SK-N-SH (cell line): ENCODE results near the gene CATSPERE. TPM values are rescaled to one million over a fixed set of nuclear protein-coding genes. Genes with fewer than 3 reads are reported as not detected.
"Not testable (repeated sequence)": the region's sequence is repeated elsewhere in the genome, so short reads cannot be mapped to it uniquely, and the experiment has no call there.

Experiments
- CTCF ChIA-PET: fragments of 300-600, 350-600 bp; formaldehyde crosslinking; extraction: SDS; loops from one replicate; lab custom pipeline; 2021; lab: Yijun Ruan, JAX
- POLR2A ChIA-PET: fragments of 350-600 bp; sonication (Branson Sonifier 250); formaldehyde crosslinking; extraction: SDS; loops from one replicate; lab custom pipeline; 2020; ENCODE audit warnings: antibody characterized with exemption, inconsistent platforms; lab: Yijun Ruan, JAX
- DNase-seq: peaks from one replicate; pipeline ENCODE4 v3.0.0; 2012
- H2AFZ ChIP-seq: fragments of 200-600 bp; sonication (generic); 2 replicates; pipeline ENCODE4 v1.8.1; 2016; ENCODE audit warnings: antibody characterized with exemption, mild to moderate bottlenecking, low read depth
- H3F3A ChIP-seq: fragments of 200-600 bp; sonication (generic); replicated peaks from 2 replicates; pipeline ENCODE3; 2016; ENCODE audit warnings: antibody characterized with exemption, mild to moderate bottlenecking; ENCODE audit not compliant: insufficient read depth
- H3K27ac ChIP-seq, 2 experiments: fragments of 200-500 bp in 1 of 2; fragments of 200-600 bp in 1 of 2; sonication (Bioruptor generic) in 1 of 2; sonication (generic), shearing (Covaris generic) in 1 of 2; 2 replicates each; pipeline versions ENCODE4 v1.5.1 to v1.6.1; 2014 to 2016; ENCODE audit warnings: low read depth in 2 of 2, inconsistent platforms in 1 of 2, low read length in 1 of 2, mild to moderate bottlenecking in 1 of 2, mixed read lengths in 1 of 2
- H3K27me3 ChIP-seq: fragments of 200-600 bp; sonication (generic), shearing (Covaris generic); 2 replicates; pipeline ENCODE4 v1.6.1; 2016; ENCODE audit warnings: mixed run types; ENCODE audit not compliant: insufficient read depth
- H3K36me3 ChIP-seq, 2 experiments: fragments of 200-500 bp in 1 of 2; fragments of 200-600 bp in 1 of 2; sonication (Bioruptor generic) in 1 of 2; sonication (generic) in 1 of 2; replicated peaks in 1 of 2; 2 replicates each; pipeline versions ENCODE3 to v1.5.1; 2014 to 2016; ENCODE audit warnings: low read length in 1 of 2, mild to moderate bottlenecking in 1 of 2; ENCODE audit not compliant: insufficient read depth in 2 of 2, control insufficient read depth in 1 of 2
- H3K4me1 ChIP-seq, 2 experiments: fragments of 200-500 bp in 1 of 2; fragments of 200-600 bp in 1 of 2; sonication (Bioruptor generic) in 1 of 2; sonication (generic), shearing (Covaris generic) in 1 of 2; 2 replicates each; pipeline versions ENCODE4 v1.5.1 to v1.6.1; 2014 to 2016; ENCODE audit warnings: low read depth in 1 of 2, low read length in 1 of 2, mixed run types in 1 of 2; ENCODE audit not compliant: insufficient read depth in 2 of 2, control insufficient read depth in 1 of 2
- H3K4me2 ChIP-seq: fragments of 200-600 bp; sonication (generic), shearing (Covaris generic); 2 replicates; pipeline ENCODE4 v1.6.1; 2017; ENCODE audit warnings: mixed run types
- H3K4me3 ChIP-seq, 2 experiments: fragments of 200-500 bp in 1 of 2; fragments of 200-600 bp in 1 of 2; sonication (Bioruptor generic) in 1 of 2; sonication (generic), shearing (Covaris generic) in 1 of 2; 2 replicates each; pipeline versions ENCODE4 v1.5.1 to v1.8.1; 2014 to 2016; ENCODE audit warnings: low read depth in 2 of 2, inconsistent platforms in 1 of 2, low read length in 1 of 2, mild to moderate bottlenecking in 1 of 2, mixed read lengths in 1 of 2, moderate library complexity in 1 of 2
- H3K79me2 ChIP-seq: fragments of 200-600 bp; sonication (generic); 2 replicates; pipeline ENCODE4 v1.8.1; 2017; ENCODE audit warnings: mild to moderate bottlenecking; ENCODE audit not compliant: insufficient read depth
- H3K9ac ChIP-seq: fragments of 200-600 bp; sonication (generic); 2 replicates; pipeline ENCODE4 v1.6.1; 2017; ENCODE audit warnings: mixed run types
- H3K9me2 ChIP-seq: fragments of 200-600 bp; sonication (generic); 2 replicates; pipeline ENCODE4 v1.6.1; 2017; ENCODE audit warnings: mixed run types
- H3K9me3 ChIP-seq: fragments of 200-600 bp; sonication (generic); 2 replicates; pipeline ENCODE4 v1.6.1; 2017; ENCODE audit warnings: mixed run types, mild to moderate bottlenecking, moderate library complexity
- H4K20me1 ChIP-seq: fragments of 200-600 bp; sonication (generic); 2 replicates; pipeline ENCODE4 v1.6.1; 2017; ENCODE audit warnings: mild to moderate bottlenecking, mixed run types; ENCODE audit not compliant: insufficient read depth
- ELF1 ChIP-seq: IDR thresholded peaks from 2 replicates; pipeline ENCODE4 v1.4.0; 2012
- GATA2 ChIP-seq: sonication (generic); formaldehyde crosslinking; IDR thresholded peaks from 2 replicates; pipeline ENCODE4 v1.5.0; 2020; ENCODE audit warnings: mild to moderate bottlenecking, missing genetic modification reagents
- POLR2AphosphoS5 ChIP-seq: IDR thresholded peaks from 2 replicates; pipeline ENCODE4 v1.6.1; 2012; ENCODE audit warnings: low read depth, low read length
- SMC3 ChIP-seq: IDR thresholded peaks from 2 replicates; pipeline ENCODE4 v1.6.1; 2012; ENCODE audit warnings: low read depth, low read length, improper control_type of control experiment
- TAF1 ChIP-seq: IDR thresholded peaks from 2 replicates; pipeline ENCODE4 v1.6.1; 2012; ENCODE audit warnings: low read depth, mild to moderate bottlenecking, low read length, moderate library complexity, borderline replicate concordance
- TCF12 ChIP-seq: IDR thresholded peaks from 2 replicates; pipeline ENCODE4 v1.4.0; 2012
- TEAD4 ChIP-seq: IDR thresholded peaks from 2 replicates; pipeline ENCODE4 v1.4.0; 2012; ENCODE audit warnings: mild to moderate bottlenecking, borderline replicate concordance; ENCODE audit not compliant: insufficient read depth
- WGBS: methylation state at CpG from one replicate; pipeline ENCODE4 v1.1.6; 2017; ENCODE audit warnings: low lambda C conversion rate; 5-methylcytosine and 5-hydroxymethylcytosine counted together
- polyA plus RNA-seq, 3 experiments: library from polyadenylated mRNA; depleted of rRNA; stranded (reverse); fragments of >200 nt; gene quantifications; 2 replicates each; pipeline ENCODE4 v1.2.3, GENCODE V29; 2012
- TF ChIP-seq, protein P1 (sequence below): IDR thresholded peaks from 2 replicates; pipeline ENCODE4 v1.4.0; 2012; ENCODE audit warnings: low read depth, borderline replicate concordance
- TF ChIP-seq, protein P2 (sequence below): fragments of 150-350 bp; IDR thresholded peaks from 2 replicates; pipeline ENCODE4 v1.6.1; 2016; ENCODE audit warnings: mild to moderate bottlenecking, low read depth, low read length
- TF ChIP-seq, protein P3 (sequence below): IDR thresholded peaks from 2 replicates; pipeline ENCODE4; 2012
- TF ChIP-seq, protein P4 (sequence below): IDR thresholded peaks from 2 replicates; pipeline ENCODE4 v1.6.1; 2012; ENCODE audit warnings: mild to moderate bottlenecking, low read depth, low read length, moderate library complexity
- TF ChIP-seq, protein P5 (sequence below): IDR thresholded peaks from 2 replicates; pipeline ENCODE4 v1.4.0; 2012; ENCODE audit warnings: low read depth, borderline replicate concordance

The CATSPERE gene
- polyA plus RNA-seq, 1 of the 3 experiments (the other 2 are of a cell fraction) = 0.30 TPM

DNA sequence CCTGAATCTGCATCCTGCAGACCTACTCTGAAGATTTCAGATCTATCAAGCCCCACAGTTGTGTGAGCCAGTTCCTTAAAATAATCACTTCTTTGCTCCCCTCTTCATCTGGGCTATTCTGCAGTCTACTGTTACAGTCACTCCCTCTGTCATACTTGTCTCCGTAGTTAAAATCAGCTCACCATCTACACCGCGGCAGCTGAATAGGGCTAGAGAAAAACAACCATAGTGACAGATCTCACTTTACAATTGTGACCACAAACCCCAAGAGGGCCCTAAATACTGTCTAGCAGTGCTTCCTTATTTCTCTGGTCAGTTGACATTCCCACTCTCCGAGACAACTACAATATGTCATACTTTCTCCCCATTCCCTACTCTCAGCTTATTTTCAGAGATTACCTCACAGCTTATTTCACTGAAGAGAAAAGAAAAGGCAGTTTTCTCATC lies 204.7 kb downstream of the CATSPERE start:
- H3K36me3 ChIP-seq = peaks cover 4 to 9% of the 10 kb centered on the region in 2 experiments
- H3K27ac ChIP-seq = no peak overlapping the region
- no peak overlapping the region for H3K9ac ChIP-seq
- H3K9me2 ChIP-seq = no peaks in the 10 kb centered on the region
- no peaks in the 10 kb centered on the region for H3K27me3 ChIP-seq
- no peak overlapping the region for H3K4me2 ChIP-seq
- H3F3A ChIP-seq = no peaks in the 10 kb centered on the region
- no peak for DNase-seq
- ChIA-PET CTCF (interaction anchor here (1.2 kb wide), 1 partner anchor 131 kb away, joined by 4 read pairs; no protein-coding TSS in a partner anchor), POLR2A (no interaction called here)
- peaks cover 96% of the 10 kb centered on the region for H3K79me2 ChIP-seq
- peaks cover 4% of the 10 kb centered on the region; the same call in 1 of the 2 replicates for H4K20me1 ChIP-seq
- no peak overlapping the region for H3K4me3 ChIP-seq
- H3K9me3 ChIP-seq = no peaks in the 10 kb centered on the region
- TF ChIP-seq GATA2 (CRISPR knock-in tag) (no peak), TEAD4 (no peak), TCF12 (no peak)
- TF ChIP-seq, protein P1, sequence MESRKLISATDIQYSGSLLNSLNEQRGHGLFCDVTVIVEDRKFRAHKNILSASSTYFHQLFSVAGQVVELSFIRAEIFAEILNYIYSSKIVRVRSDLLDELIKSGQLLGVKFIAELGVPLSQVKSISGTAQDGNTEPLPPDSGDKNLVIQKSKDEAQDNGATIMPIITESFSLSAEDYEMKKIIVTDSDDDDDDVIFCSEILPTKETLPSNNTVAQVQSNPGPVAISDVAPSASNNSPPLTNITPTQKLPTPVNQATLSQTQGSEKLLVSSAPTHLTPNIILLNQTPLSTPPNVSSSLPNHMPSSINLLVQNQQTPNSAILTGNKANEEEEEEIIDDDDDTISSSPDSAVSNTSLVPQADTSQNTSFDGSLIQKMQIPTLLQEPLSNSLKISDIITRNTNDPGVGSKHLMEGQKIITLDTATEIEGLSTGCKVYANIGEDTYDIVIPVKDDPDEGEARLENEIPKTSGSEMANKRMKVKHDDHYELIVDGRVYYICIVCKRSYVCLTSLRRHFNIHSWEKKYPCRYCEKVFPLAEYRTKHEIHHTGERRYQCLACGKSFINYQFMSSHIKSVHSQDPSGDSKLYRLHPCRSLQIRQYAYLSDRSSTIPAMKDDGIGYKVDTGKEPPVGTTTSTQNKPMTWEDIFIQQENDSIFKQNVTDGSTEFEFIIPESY = no peak
- 94% methylated on average over 4 of the region's 4 CpGs for WGBS
- H2AFZ ChIP-seq = no peak overlapping the region
- H3K4me1 ChIP-seq = no peaks in the 10 kb centered on the region; a peak in 1 of 4 replicates

DNA sequence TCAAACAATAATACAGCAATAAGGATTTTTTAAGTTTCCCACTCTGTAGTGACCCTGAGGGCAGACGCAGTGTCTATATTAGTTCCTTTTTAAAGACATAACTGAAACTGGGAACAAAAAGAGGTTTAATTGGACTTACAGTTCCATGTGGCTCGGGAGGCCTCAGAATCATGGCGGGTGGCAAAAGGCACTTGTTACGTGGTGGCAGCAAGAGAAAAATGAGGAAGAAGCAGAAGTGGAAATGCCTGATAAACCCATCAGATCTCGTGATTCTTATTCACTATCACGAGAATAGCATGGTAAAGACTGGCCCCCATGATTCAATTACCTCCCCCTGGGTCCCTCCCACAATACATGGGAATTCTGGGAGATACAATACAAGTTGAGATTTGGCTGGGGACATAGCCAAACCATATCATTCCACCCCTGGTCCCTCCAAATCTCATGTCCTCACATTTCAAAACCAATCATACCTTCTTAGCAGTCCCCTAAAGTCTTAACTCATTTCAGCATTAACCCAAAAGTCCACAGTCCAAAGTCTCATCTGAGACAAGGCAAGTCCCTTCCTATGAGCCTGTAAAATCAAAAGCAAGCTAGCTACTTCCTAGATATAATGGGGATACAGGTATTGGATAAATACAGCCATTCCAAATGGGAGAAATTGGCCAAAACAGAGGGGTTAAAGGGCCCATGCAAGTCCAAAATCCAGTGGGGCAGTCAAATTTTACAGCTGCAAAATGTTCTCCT lies 205.8 kb downstream of the CATSPERE start:
- H3K4me3 ChIP-seq, H3K27ac ChIP-seq, H3K9me2 ChIP-seq, H3F3A ChIP-seq, H3K36me3 ChIP-seq, H3K9me3 ChIP-seq, DNase-seq, H3K27me3 ChIP-seq, H3K4me1 ChIP-seq, POLR2A ChIA-PET, H3K4me2 ChIP-seq, H2AFZ ChIP-seq, H3K9ac ChIP-seq, H4K20me1 ChIP-seq: not testable (repeated sequence)
- WGBS = 97% methylated on average over 6 of the region's 6 CpGs
- H3K79me2 ChIP-seq = peaks cover 95% of the 10 kb centered on the region
- CTCF ChIA-PET = interaction anchor here (0.9 to 1.2 kb wide), 2 partner anchors 130 kb away, joined by 3 to 4 read pairs; no protein-coding TSS in a partner anchor

DNA sequence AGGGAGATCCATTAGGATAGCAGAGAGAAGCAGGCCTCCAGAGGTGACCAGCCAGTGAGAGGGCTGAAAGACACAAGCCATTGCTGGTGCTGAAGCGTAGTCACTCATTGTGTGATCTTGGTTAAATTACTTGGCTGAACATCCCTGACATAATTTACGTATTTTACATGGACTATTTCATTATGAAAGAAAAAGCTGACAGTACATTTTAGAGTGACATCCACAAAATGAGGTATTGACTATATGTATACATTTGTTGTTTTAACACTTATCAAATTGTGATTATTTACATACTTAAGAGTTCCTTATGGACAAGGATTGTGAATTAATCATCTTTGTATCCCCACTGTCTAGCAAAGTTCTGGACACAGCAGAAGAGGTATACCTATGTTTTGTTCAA lies 206.7 kb downstream of the CATSPERE start:
- ChIA-PET POLR2A (no interaction called here), CTCF (no interaction called here)
- Histone ChIP-seq H3K9me2 (no peaks in the 10 kb centered on the region), H3K36me3 (peaks cover 5% of the 10 kb centered on the region in 2 experiments), H3K4me2 (no peak overlapping the region), H3K9me3 (no peaks in the 10 kb centered on the region), H3K4me1 (peaks cover under 1 to 4% of the 10 kb centered on the region in 2 experiments; a peak in 3 of 4 replicates), H3K79me2 (peaks cover 93% of the 10 kb centered on the region), H3F3A (peaks cover 4% of the 10 kb centered on the region), H2AFZ (no peak overlapping the region), H3K27ac (no peak overlapping the region), H4K20me1 (peaks cover 11% of the 10 kb centered on the region; the same call in 1 of the 2 replicates), H3K4me3 (no peak overlapping the region), H3K27me3 (no peaks in the 10 kb centered on the region), H3K9ac (no peak overlapping the region)
- DNase-seq = no peak
- WGBS = 96% methylated on average over 2 of the region's 2 CpGs
- TF ChIP-seq ELF1 (no peak), SMC3 (no peak), POLR2AphosphoS5 (no peak), TAF1 (no peak)
- TF ChIP-seq, protein P2, sequence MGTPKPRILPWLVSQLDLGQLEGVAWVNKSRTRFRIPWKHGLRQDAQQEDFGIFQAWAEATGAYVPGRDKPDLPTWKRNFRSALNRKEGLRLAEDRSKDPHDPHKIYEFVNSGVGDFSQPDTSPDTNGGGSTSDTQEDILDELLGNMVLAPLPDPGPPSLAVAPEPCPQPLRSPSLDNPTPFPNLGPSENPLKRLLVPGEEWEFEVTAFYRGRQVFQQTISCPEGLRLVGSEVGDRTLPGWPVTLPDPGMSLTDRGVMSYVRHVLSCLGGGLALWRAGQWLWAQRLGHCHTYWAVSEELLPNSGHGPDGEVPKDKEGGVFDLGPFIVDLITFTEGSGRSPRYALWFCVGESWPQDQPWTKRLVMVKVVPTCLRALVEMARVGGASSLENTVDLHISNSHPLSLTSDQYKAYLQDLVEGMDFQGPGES = no peak
- TF ChIP-seq, protein P3, sequence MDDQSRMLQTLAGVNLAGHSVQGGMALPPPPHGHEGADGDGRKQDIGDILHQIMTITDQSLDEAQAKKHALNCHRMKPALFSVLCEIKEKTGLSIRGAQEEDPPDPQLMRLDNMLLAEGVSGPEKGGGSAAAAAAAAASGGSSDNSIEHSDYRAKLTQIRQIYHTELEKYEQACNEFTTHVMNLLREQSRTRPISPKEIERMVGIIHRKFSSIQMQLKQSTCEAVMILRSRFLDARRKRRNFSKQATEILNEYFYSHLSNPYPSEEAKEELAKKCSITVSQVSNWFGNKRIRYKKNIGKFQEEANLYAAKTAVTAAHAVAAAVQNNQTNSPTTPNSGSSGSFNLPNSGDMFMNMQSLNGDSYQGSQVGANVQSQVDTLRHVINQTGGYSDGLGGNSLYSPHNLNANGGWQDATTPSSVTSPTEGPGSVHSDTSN = no peak
- TF ChIP-seq, protein P4, sequence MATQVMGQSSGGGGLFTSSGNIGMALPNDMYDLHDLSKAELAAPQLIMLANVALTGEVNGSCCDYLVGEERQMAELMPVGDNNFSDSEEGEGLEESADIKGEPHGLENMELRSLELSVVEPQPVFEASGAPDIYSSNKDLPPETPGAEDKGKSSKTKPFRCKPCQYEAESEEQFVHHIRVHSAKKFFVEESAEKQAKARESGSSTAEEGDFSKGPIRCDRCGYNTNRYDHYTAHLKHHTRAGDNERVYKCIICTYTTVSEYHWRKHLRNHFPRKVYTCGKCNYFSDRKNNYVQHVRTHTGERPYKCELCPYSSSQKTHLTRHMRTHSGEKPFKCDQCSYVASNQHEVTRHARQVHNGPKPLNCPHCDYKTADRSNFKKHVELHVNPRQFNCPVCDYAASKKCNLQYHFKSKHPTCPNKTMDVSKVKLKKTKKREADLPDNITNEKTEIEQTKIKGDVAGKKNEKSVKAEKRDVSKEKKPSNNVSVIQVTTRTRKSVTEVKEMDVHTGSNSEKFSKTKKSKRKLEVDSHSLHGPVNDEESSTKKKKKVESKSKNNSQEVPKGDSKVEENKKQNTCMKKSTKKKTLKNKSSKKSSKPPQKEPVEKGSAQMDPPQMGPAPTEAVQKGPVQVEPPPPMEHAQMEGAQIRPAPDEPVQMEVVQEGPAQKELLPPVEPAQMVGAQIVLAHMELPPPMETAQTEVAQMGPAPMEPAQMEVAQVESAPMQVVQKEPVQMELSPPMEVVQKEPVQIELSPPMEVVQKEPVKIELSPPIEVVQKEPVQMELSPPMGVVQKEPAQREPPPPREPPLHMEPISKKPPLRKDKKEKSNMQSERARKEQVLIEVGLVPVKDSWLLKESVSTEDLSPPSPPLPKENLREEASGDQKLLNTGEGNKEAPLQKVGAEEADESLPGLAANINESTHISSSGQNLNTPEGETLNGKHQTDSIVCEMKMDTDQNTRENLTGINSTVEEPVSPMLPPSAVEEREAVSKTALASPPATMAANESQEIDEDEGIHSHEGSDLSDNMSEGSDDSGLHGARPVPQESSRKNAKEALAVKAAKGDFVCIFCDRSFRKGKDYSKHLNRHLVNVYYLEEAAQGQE = no peak
- TF ChIP-seq, protein P5, sequence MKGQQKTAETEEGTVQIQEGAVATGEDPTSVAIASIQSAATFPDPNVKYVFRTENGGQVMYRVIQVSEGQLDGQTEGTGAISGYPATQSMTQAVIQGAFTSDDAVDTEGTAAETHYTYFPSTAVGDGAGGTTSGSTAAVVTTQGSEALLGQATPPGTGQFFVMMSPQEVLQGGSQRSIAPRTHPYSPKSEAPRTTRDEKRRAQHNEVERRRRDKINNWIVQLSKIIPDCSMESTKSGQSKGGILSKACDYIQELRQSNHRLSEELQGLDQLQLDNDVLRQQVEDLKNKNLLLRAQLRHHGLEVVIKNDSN = no peak
